PFSK-1 (cell line): ENCODE data around the gene EPHA1.

Experiments used
- POLR2AphosphoS5 ChIP-seq: IDR thresholded peaks from 2 replicates; pipeline ENCODE4 v1.6.1; 2012; ENCODE audit warnings: low read depth, mild to moderate bottlenecking, control low read depth, low read length, moderate library complexity
- SIN3A ChIP-seq: IDR thresholded peaks from 2 replicates; pipeline ENCODE4 v1.6.1; 2012; ENCODE audit warnings: mild to moderate bottlenecking, low read length, moderate library complexity, borderline replicate concordance; ENCODE audit not compliant: insufficient read depth
- TAF1 ChIP-seq: IDR thresholded peaks from 2 replicates; pipeline ENCODE4 v1.6.1; 2012; ENCODE audit warnings: low read length, control low read depth, borderline replicate concordance; ENCODE audit not compliant: insufficient read depth

DNA sequence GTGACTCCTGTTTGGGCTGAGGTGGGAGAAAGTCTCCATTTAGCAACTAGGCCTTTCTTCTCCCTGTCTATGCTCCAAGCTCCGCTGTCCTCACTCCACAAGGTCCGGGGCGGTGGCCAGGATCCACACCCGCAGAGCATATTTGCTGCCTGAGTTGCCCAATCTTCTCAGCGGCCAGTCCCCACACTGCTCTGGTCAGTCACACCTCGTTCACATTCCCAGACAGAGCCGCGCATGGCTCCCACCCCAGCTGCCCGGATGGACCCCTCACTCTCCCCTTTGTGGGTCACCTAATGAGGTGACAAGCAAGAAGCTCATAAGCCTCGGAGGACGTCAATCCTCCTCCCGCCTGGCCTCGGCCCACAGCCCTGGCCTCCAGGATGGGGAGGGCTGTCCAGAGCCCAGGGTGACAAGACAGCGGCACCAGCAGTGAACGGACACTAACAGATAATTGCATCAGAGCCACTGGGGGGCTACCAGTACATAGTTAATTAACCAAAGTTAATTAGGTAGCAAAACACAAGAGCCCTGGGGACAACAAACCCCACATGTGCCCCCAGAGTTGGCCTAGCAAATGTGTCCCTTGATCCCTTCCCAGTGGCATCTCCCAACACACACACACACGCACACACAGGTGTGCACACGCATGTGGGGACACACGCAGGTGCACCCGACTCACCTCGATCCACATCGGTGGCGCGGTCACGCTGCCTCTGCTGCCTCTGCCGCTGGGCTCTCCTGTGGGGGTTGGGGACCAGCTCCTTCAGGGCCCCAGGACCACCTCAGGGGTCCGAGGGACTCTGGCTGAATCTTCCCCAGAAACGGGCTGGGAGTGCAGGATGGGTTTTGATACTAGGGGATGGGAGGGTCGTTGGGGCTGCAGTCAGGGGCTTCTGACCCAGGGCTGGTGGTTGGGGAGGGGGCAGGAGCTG is 11.8 kb downstream of the EPHA1 start:
- no peak for TF ChIP-seq POLR2AphosphoS5
- TF ChIP-seq SIN3A = no peak
- no peak for TF ChIP-seq TAF1
